ENCODE measurements around the gene FAM118B. TPM values are rescaled to one million over a fixed set of nuclear protein-coding genes. Genes with fewer than 3 reads are reported as not detected.

Gene FAM118B
- total RNA-seq, 1 donor from 2014 or later: 19.4 TPM

- intact Hi-C loops (cut with DNase I): no loop called here
- ATAC-seq: no peak
- no peak for DNase-seq (ENCODE audit: low spot score)
Measured at GRCh38 chr11:126256216-126256615, 44.6 kb downstream of the FAM118B start.

- intact Hi-C loops (cut with DNase I): no loop called here
- DNase-seq (ENCODE audit: low spot score) (no peak), ATAC-seq (no peak)
Measured at GRCh38 chr11:126257144-126257543, 45.6 kb downstream of the FAM118B start.

GRCh38 chr11:126257764-126258163 lies 46.2 kb downstream of the FAM118B start:
- DNase-seq (ENCODE audit: low spot score) (no peak), ATAC-seq (no peak)
- intact Hi-C loops (cut with DNase I): no loop called here

- ATAC-seq (no peak), DNase-seq (ENCODE audit: low spot score) (no peak)
- intact Hi-C loops (cut with DNase I): no loop called here
Measured at GRCh38 chr11:126262216-126262615, 50.6 kb downstream of the FAM118B start.

- intact Hi-C loops (cut with DNase I): no loop called here
- ATAC-seq: no peak
- DNase-seq (ENCODE audit: low spot score): no peak
Measured at GRCh38 chr11:126263489-126263888, 51.9 kb downstream of the FAM118B start.

- no peak for ATAC-seq
Measured at GRCh38 chr11:126265811-126266210, 54.2 kb downstream of the FAM118B start.

GRCh38 chr11:126267650-126268049 lies 56.1 kb downstream of the FAM118B start:
- DNase-seq (ENCODE audit: low spot score) (no peak), ATAC-seq (no peak)
- intact Hi-C loops (cut with DNase I): no loop called here

More at GRCh38 chr11:126265811-126266210, 54.2 kb downstream of the FAM118B start:
- no peak for DNase-seq (ENCODE audit: low spot score)
- intact Hi-C loops (cut with DNase I): loop anchor here (2.0 kb wide), 1 partner anchor 55 kb away; the partner anchor contains the start of genes FAM118B and RPUSD4

GRCh38 chr11:126268361-126268707 lies 56.8 kb downstream of the FAM118B start:
- DNase-seq (ENCODE audit: low spot score) (no peak), ATAC-seq (no peak)
- intact Hi-C loops (cut with DNase I): no loop called here

- peak; percentile 100 for ATAC-seq
- intact Hi-C loops (cut with DNase I): no loop called here
- DNase-seq (ENCODE audit: low spot score): peak; percentile 100
Measured at GRCh38 chr11:126268708-126269579, 57.4 kb downstream of the FAM118B start, which contains the start of the genes FOXRED1 and SRPRA. TSS of gene FOXRED1 (plus strand) at chr11:126269154. CDS start at chr11:126269207, 53 bp downstream. TSS of gene SRPRA (minus strand) at chr11:126268895. CDS start at chr11:126268804, 91 bp downstream.

- ATAC-seq (no peak), DNase-seq (ENCODE audit: low spot score) (no peak)
- intact Hi-C loops (cut with DNase I): no loop called here
Measured at GRCh38 chr11:126277322-126277721, 65.7 kb downstream of the FAM118B start.

GRCh38 chr11:126277780-126278179 lies 66.2 kb downstream of the FAM118B start:
- ATAC-seq: no peak
- no peak for DNase-seq (ENCODE audit: low spot score)
- intact Hi-C loops (cut with DNase I): no loop called here

GRCh38 chr11:126279191-126279590 lies 67.6 kb downstream of the FAM118B start:
- ATAC-seq (no peak), DNase-seq (ENCODE audit: low spot score) (no peak)
- intact Hi-C loops (cut with DNase I): no loop called here

- intact Hi-C loops (cut with DNase I): no loop called here
- no peak for ATAC-seq
Measured at GRCh38 chr11:126280595-126280994, 69.0 kb downstream of the FAM118B start.

GRCh38 chr11:126281245-126281644 lies 69.7 kb downstream of the FAM118B start:
- DNase-seq (ENCODE audit: low spot score): no peak
- no peak for ATAC-seq
- intact Hi-C loops (cut with DNase I): no loop called here

More at GRCh38 chr11:126280595-126280994, 69.0 kb downstream of the FAM118B start:
- DNase-seq (ENCODE audit: low spot score): no peak

GRCh38 chr11:126281666-126282175 lies 70.1 kb downstream of the FAM118B start:
- no peak for ATAC-seq
- intact Hi-C loops (cut with DNase I): no loop called here
- DNase-seq (ENCODE audit: low spot score): no peak

GRCh38 chr11:126282361-126282735 lies 70.8 kb downstream of the FAM118B start:
- intact Hi-C loops (cut with DNase I): no loop called here
- ATAC-seq (peak; percentile 75), DNase-seq (ENCODE audit: low spot score) (peak; percentile 72)

- peak; percentile 82 for DNase-seq (ENCODE audit: low spot score)
- peak; percentile 94 for ATAC-seq
- intact Hi-C loops (cut with DNase I): no loop called here
Measured at GRCh38 chr11:126282736-126283591, 71.4 kb downstream of the FAM118B start, which contains the start of gene TIRAP. TSS of gene TIRAP (plus strand) at chr11:126283093. CDS start at chr11:126290895, 7,802 bp downstream.

- intact Hi-C loops (cut with DNase I): no loop called here
- DNase-seq (ENCODE audit: low spot score): peak; percentile 78
- no peak for ATAC-seq
Measured at GRCh38 chr11:126284829-126285228, 73.2 kb downstream of the FAM118B start.

GRCh38 chr11:126288237-126288636 lies 76.7 kb downstream of the FAM118B start:
- ATAC-seq (no peak), DNase-seq (ENCODE audit: low spot score) (no peak)
- intact Hi-C loops (cut with DNase I): no loop called here
